Endothelial cell of umbilical vein (primary cell): Measurements from ENCODE around the gene MGST2. TPM values are rescaled to one million over a fixed set of nuclear protein-coding genes. Genes with fewer than 3 reads are reported as not detected.

Source experiments
- BruUV-seq: library from RNA; stranded (reverse); fragments of 400-500 nt; replicated peaks from 2 replicates; lab custom pipeline; 2021; lab: Mats Ljungman, UMichigan
- CTCF ChIA-PET: fragments of 300-600, 350-600 bp; sonication (Branson Sonifier 250); formaldehyde crosslinking; loops from one replicate; lab custom pipeline; 2021; ENCODE audit warnings: antibody characterized with exemption, inconsistent platforms; lab: Charles Lee
- POLR2A ChIA-PET: fragments of 300-600, 350-600 bp; sonication (Branson Sonifier 250); formaldehyde crosslinking; loops from one replicate; lab custom pipeline; 2021; ENCODE audit warnings: antibody characterized with exemption, inconsistent platforms; lab: Charles Lee
- DNase-seq: peaks from one replicate; pipeline ENCODE4 v3.0.0-alpha.2; 2011; ENCODE audit warnings: low read depth, low spot score
- FAIRE-seq: peaks from 2 replicates; lab custom pipeline; 2011; peaks lifted over from hg19 to GRCh38; lab: Jason Lieb, UNC
- H2AFZ ChIP-seq: 2 replicates; pipeline ENCODE4 v1.6.0; 2012; ENCODE audit warnings: low read depth, low read length, control low read depth, inconsistent platforms
- H3K27ac ChIP-seq: 2 replicates; pipeline ENCODE4 v1.5.1; 2011; ENCODE audit warnings: low read depth, mild to moderate bottlenecking, control low read depth, low read length, moderate library complexity; ENCODE audit not compliant: insufficient read depth
- H3K27me3 ChIP-seq, 2 experiments: 2 replicates each; pipeline versions ENCODE4 v1.6.0 to v1.6.1; 2011; ENCODE audit warnings: low read length in 2 of 2, mixed read lengths in 1 of 2; ENCODE audit not compliant: control insufficient read depth in 2 of 2, insufficient read depth in 2 of 2
- H3K36me3 ChIP-seq, 2 experiments: 2 replicates in 1 of 2; 3 replicates in 1 of 2; pipeline ENCODE4 v1.5.1; 2011; ENCODE audit warnings: low read length in 2 of 2, mild to moderate bottlenecking in 1 of 2, moderate library complexity in 1 of 2; ENCODE audit not compliant: control insufficient read depth in 2 of 2, insufficient read depth in 2 of 2; ENCODE audit errors: extremely low read depth in 1 of 2
- H3K4me1 ChIP-seq: 3 replicates; pipeline ENCODE4 v1.5.1; 2011; ENCODE audit warnings: mild to moderate bottlenecking, low read length; ENCODE audit not compliant: control insufficient read depth, insufficient read depth; ENCODE audit errors: extremely low read depth
- H3K4me2 ChIP-seq: 2 replicates; pipeline ENCODE4 v1.6.1; 2011; ENCODE audit warnings: low read length, control low read depth, mixed read lengths; ENCODE audit not compliant: insufficient read depth
- H3K4me3 ChIP-seq, 3 experiments: fragments of 200-600 bp in 1 of 3; sonication (generic), shearing (Covaris generic) in 1 of 3; replicated peaks in 1 of 3; 2 replicates each; pipeline ENCODE4 v1.5.1; 2011 to 2016; ENCODE audit warnings: control low read depth in 3 of 3, low read length in 3 of 3, mild to moderate bottlenecking in 2 of 3, inconsistent platforms in 1 of 3, low read depth in 1 of 3, moderate library complexity in 1 of 3; ENCODE audit not compliant: insufficient read depth in 1 of 3
- H3K79me2 ChIP-seq: 2 replicates; pipeline ENCODE4 v1.6.0; 2012; ENCODE audit warnings: low read length, inconsistent platforms; ENCODE audit not compliant: control insufficient read depth, insufficient read depth
- H3K9ac ChIP-seq: replicated peaks from 2 replicates; pipeline ENCODE3; 2011; ENCODE audit warnings: low read length, control low read depth; ENCODE audit not compliant: insufficient read depth; ENCODE audit errors: extremely low read depth
- H3K9me1 ChIP-seq: replicated peaks from 3 replicates; pipeline ENCODE4 v1.6.0; 2011; ENCODE audit warnings: mild to moderate bottlenecking, low read length; ENCODE audit not compliant: control insufficient read depth, insufficient read depth; ENCODE audit errors: extremely low read depth
- H3K9me3 ChIP-seq: replicated peaks from 2 replicates; pipeline ENCODE4 v1.5.1; 2012; ENCODE audit warnings: low read length, inconsistent platforms; ENCODE audit not compliant: control insufficient read depth, insufficient read depth
- H4K20me1 ChIP-seq: replicated peaks from 2 replicates; pipeline ENCODE3; 2011; ENCODE audit warnings: mild to moderate bottlenecking, low read length; ENCODE audit not compliant: control insufficient read depth, insufficient read depth; ENCODE audit errors: extremely low read depth
- EZH2 ChIP-seq: IDR thresholded peaks from 2 replicates; pipeline ENCODE4 v1.6.1; 2012; ENCODE audit warnings: borderline replicate concordance, low read depth, mild to moderate bottlenecking, moderate library complexity, low read length, inconsistent platforms; ENCODE audit not compliant: severe bottlenecking
- FOS ChIP-seq: IDR thresholded peaks from 2 replicates; pipeline ENCODE4 v1.6.1; 2011; ENCODE audit warnings: mild to moderate bottlenecking, low read length, moderate library complexity, borderline replicate concordance; ENCODE audit not compliant: insufficient read depth
- GATA2 ChIP-seq: IDR thresholded peaks from 2 replicates; pipeline ENCODE4 v1.7.0; 2011; ENCODE audit warnings: low read depth, mild to moderate bottlenecking, moderate library complexity, mixed read lengths, low read length; ENCODE audit not compliant: insufficient read length, insufficient read depth
- JUN ChIP-seq: IDR thresholded peaks from 2 replicates; pipeline ENCODE4 v1.6.1; 2011; ENCODE audit warnings: borderline replicate concordance, low read depth; ENCODE audit not compliant: insufficient read length, insufficient read depth
- MYC ChIP-seq: IDR thresholded peaks from one replicate; pipeline ENCODE4 v1.6.1; 2011; ENCODE audit warnings: mild to moderate bottlenecking, low read depth, low read length
- POLR2A ChIP-seq: IDR thresholded peaks from 2 replicates; pipeline ENCODE4 v1.6.1; 2012; ENCODE audit warnings: low read depth, mild to moderate bottlenecking, control low read depth, low read length
- POLR2AphosphoS5 ChIP-seq: IDR thresholded peaks from 2 replicates; pipeline ENCODE4 v1.6.1; 2012; ENCODE audit warnings: low read depth, mild to moderate bottlenecking, control low read depth, low read length, moderate library complexity; ENCODE audit not compliant: insufficient read depth
- dilution Hi-C: fragments of 300-500 bp; cut with MboI; formaldehyde crosslinking; loops from one replicate; pipeline ENCODE4 v1.15.0; 2019; ENCODE audit warnings: low sequenced_read_pairs; ENCODE audit not compliant: extremely low pct_ligation_motif_present
- intact Hi-C: fragments of 100-400 bp; cut with micrococcal nuclease; formaldehyde crosslinking; loops from one replicate; pipeline ENCODE4 v1.10.0; 2022
- polyA plus RNA-seq, 4 experiments: library from polyadenylated mRNA; depleted of rRNA in 3 of 4; stranded (reverse) in 3 of 4; unstranded in 1 of 4; fragments of >200 nt; gene quantifications; 2 replicates each; pipeline versions ENCODE4 v1.2.1 to v1.2.3, GENCODE V29; 2011 to 2012; ENCODE audit warnings: missing spikeins in 1 of 4
- total RNA-seq: library from RNA; stranded (reverse); gene quantifications from 2 replicates; pipeline ENCODE4 v1.2.3, GENCODE V29; 2021
- TF ChIP-seq, protein P1 (sequence below), 2 donors: IDR thresholded peaks; 1 replicate in 1 of 2; 2 replicates in 1 of 2; pipeline ENCODE4 v1.5.1; 2011; ENCODE audit warnings: low read length in 2 of 2, mild to moderate bottlenecking in 2 of 2, moderate library complexity in 2 of 2, control low read depth in 1 of 2, inconsistent platforms in 1 of 2, low read depth in 1 of 2; ENCODE audit not compliant: insufficient read depth in 1 of 2; ENCODE audit errors: extremely low read depth in 1 of 2
- TF ChIP-seq, protein P2 (sequence below): IDR thresholded peaks from 2 replicates; pipeline ENCODE4 v1.6.1; 2011; ENCODE audit not compliant: insufficient read depth, insufficient read length

MGST2 gene
- total and polyA plus RNA-seq, 2 donors (not counting 3 experiments of a cell fraction or from before 2014, with no cell fraction given), result 64.3 to 78.9 TPM

DNA sequence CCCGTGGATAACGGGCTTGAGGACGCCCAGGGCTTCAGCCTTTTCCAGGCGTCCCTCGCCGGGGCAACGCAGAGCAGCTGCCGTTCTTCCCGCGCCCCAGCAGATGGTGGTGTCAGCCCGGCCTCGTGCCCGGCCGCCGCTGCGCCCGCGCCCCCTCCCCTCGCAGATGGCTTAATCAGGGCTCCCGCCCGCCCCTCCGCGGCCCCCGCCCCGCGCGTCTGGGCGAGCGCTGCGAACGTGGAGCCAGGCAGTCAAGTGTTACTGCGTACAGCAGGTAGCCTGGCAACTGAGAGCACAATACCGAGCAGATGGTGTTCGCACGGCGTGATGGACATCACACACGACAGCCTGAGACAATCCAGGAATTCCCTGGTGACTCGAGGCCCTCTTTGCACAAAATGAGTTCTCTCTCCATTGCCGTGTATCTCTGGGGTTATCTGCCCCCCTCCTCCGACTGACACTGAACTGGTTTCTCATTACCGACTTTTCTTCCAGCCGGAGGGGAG, 69.3 kb downstream of the MGST2 start:
- dilution Hi-C loops (no loop called here), intact Hi-C loops (loop anchor here (1.0 to 10.0 kb wide), 13 partner anchors 27 to 880 kb away; no protein-coding TSS in a partner anchor)
- FAIRE-seq (peak; percentile 73), DNase-seq (peak; percentile 94)
- Histone ChIP-seq H3K27me3 (no peaks in the 10 kb centered on the region), H2AFZ (peak overlapping the region; percentile 5), H3K36me3 (no peaks in the 10 kb centered on the region), H3K79me2 (no peaks in the 10 kb centered on the region), H3K27ac (peak overlapping the region; percentile 14), H3K4me3 (peak overlapping the region in 2 of 3 experiments; percentile 18 to 34), H3K4me2 (peak overlapping the region; percentile 40), H4K20me1 (no peaks in the 10 kb centered on the region), H3K9me3 (no peaks in the 10 kb centered on the region), H3K4me1 (peaks cover 12% of the 10 kb centered on the region), H3K9me1 (no peaks in the 10 kb centered on the region), H3K9ac (peak overlapping the region; percentile 61)
- CTCF ChIA-PET, result interaction anchor here (0.7 to 3.5 kb wide), 42 partner anchors 11 to 875 kb away, joined by 3 to 46 read pairs (median 4); no protein-coding TSS in a partner anchor
- POLR2A ChIA-PET, result no interaction called here
- BruUV-seq, result no TSS peak
- TF ChIP-seq, protein P1, sequence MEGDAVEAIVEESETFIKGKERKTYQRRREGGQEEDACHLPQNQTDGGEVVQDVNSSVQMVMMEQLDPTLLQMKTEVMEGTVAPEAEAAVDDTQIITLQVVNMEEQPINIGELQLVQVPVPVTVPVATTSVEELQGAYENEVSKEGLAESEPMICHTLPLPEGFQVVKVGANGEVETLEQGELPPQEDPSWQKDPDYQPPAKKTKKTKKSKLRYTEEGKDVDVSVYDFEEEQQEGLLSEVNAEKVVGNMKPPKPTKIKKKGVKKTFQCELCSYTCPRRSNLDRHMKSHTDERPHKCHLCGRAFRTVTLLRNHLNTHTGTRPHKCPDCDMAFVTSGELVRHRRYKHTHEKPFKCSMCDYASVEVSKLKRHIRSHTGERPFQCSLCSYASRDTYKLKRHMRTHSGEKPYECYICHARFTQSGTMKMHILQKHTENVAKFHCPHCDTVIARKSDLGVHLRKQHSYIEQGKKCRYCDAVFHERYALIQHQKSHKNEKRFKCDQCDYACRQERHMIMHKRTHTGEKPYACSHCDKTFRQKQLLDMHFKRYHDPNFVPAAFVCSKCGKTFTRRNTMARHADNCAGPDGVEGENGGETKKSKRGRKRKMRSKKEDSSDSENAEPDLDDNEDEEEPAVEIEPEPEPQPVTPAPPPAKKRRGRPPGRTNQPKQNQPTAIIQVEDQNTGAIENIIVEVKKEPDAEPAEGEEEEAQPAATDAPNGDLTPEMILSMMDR (IDR thresholded peaks at IDR 0.05; ENCODE audit: extremely low read depth in 1 of 2, insufficient read depth in 1 of 2, low read depth in 1 of 2, low read length in 2 of 2), result peak; percentile 66 to 88
- no peak for TF ChIP-seq FOS
- TF ChIP-seq JUN, result no peak
- peak; percentile 45 for TF ChIP-seq POLR2AphosphoS5
- no peak for TF ChIP-seq MYC
- TF ChIP-seq POLR2A, result no peak
- no peak for TF ChIP-seq EZH2
- TF ChIP-seq GATA2, result no peak
- TF ChIP-seq, protein P2, sequence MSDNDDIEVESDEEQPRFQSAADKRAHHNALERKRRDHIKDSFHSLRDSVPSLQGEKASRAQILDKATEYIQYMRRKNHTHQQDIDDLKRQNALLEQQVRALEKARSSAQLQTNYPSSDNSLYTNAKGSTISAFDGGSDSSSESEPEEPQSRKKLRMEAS, result no peak
